ENCODE measurements around the gene IGSF6. TPM values are rescaled to one million over a fixed set of nuclear protein-coding genes. Genes with fewer than 3 reads are reported as not detected.

IGSF6 gene
- total RNA-seq, 1 experiment from 2014 or later, result not detected

DNA sequence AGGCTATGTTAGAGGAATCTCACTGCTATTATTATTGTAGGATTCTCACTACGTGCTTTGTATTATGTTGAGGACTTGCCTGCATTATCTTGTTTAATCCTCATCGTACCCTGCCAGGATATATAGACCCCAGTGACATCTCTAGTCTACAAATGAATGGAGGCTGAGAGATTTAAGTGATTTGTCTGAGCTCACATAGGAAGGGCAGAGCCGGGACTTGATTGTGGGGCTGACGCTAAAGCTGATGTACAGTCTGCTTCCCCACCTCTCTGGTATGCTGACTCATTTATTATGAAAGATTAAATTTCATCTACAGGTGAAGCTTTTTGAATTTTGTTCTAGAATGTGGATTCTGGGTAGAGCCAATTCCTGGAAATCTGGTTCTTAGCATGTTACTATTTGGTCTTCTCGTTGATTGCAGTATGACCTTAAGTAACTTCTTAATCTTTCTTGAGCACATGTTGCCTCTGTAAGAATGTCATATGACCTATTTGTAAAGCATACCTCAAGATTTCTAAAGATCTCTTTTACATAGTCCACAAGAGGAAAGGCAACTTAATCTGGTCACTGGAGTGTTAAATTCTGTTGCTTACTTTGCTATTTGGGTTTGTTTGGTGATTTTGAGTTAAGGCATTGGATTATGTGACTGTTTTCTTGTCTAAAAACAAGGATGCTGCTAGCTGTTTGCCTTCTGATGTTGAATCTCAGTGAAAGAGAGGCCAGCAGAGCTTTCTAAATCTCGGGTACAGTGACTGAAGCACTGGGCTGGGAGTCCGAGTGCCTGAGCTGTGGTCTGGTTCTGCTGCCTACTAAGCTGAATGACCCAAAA lies 40.6 kb downstream of the IGSF6 start:
- H3K27me3 ChIP-seq (ENCODE audit: insufficient read depth, low read length), result no peaks in the 10 kb centered on the region
- H4K8ac ChIP-seq (replicated peaks; ENCODE audit: insufficient read length, low read depth, low read length), result no peak overlapping the region
- no peak overlapping the region for H3K9ac ChIP-seq (ENCODE audit: extremely low read depth, insufficient read length, low read length)
- H3K9me3 ChIP-seq (ENCODE audit: control insufficient read depth, low read depth, low read length), result no peaks in the 10 kb centered on the region
- peaks cover 22% of the 10 kb centered on the region; the same call in 1 of the 2 replicates for H3K79me2 ChIP-seq (ENCODE audit: insufficient read depth, low read length)
- peaks cover 4 to 15% (median 10%) of the 10 kb centered on the region in 3 experiments; a peak in 6 of 7 replicates for H3K36me3 Mint-ChIP-seq (ENCODE audit: insufficient read depth in 1 of 3, low read depth in 3 of 3)
- H4K5ac ChIP-seq (ENCODE audit: insufficient read length, low read depth, low read length), result no peak overlapping the region
- no peak overlapping the region for H2BK5ac ChIP-seq (ENCODE audit: insufficient read length, low read length)
- H3K79me1 ChIP-seq (ENCODE audit: insufficient read depth, low read depth, low read length, poor library complexity, severe bottlenecking), result peaks cover 18% of the 10 kb centered on the region
- no peak overlapping the region for H3K27ac ChIP-seq (ENCODE audit: insufficient read length, low read depth, low read length)
- H3K4ac ChIP-seq (ENCODE audit: low read depth, low read length), result no peak overlapping the region
- H3K14ac ChIP-seq (ENCODE audit: insufficient read depth, low read length), result no peak overlapping the region
- no peak overlapping the region for H2AFZ ChIP-seq (ENCODE audit: low read length)
- no peak overlapping the region for H2BK20ac ChIP-seq (ENCODE audit: low read depth, low read length, poor library complexity, severe bottlenecking)
- no peak overlapping the region for H3K23ac ChIP-seq (ENCODE audit: insufficient read length, low read depth, low read length)
- H3K23me2 ChIP-seq (ENCODE audit: insufficient read length, low read depth, low read length, poor library complexity, severe bottlenecking), result no peaks in the 10 kb centered on the region
- no peak overlapping the region for H3K4me2 ChIP-seq (ENCODE audit: insufficient read depth, insufficient read length, low read length)
- peaks cover 51 to 56% of the 10 kb centered on the region in 2 experiments for H3K4me1 Mint-ChIP-seq
- H3K4me3 Mint-ChIP-seq, result peak overlapping the region in 1 of 2 experiments; percentile 48; a peak in 1 of 5 replicates
- TF ChIP-seq, protein P1, sequence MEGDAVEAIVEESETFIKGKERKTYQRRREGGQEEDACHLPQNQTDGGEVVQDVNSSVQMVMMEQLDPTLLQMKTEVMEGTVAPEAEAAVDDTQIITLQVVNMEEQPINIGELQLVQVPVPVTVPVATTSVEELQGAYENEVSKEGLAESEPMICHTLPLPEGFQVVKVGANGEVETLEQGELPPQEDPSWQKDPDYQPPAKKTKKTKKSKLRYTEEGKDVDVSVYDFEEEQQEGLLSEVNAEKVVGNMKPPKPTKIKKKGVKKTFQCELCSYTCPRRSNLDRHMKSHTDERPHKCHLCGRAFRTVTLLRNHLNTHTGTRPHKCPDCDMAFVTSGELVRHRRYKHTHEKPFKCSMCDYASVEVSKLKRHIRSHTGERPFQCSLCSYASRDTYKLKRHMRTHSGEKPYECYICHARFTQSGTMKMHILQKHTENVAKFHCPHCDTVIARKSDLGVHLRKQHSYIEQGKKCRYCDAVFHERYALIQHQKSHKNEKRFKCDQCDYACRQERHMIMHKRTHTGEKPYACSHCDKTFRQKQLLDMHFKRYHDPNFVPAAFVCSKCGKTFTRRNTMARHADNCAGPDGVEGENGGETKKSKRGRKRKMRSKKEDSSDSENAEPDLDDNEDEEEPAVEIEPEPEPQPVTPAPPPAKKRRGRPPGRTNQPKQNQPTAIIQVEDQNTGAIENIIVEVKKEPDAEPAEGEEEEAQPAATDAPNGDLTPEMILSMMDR (conservative IDR thresholded peaks at IDR 0.05), result no peak
- H3K18ac ChIP-seq (ENCODE audit: insufficient read length, low read depth, low read length), result no peak overlapping the region
- no peak overlapping the region for H3K56ac ChIP-seq (ENCODE audit: insufficient read length, low read depth, low read length)
- no CpG with 5 or more reads among the region's 7 CpGs for WGBS (ENCODE audit: extremely low coverage, insufficient read length, low lambda C conversion rate)
- H3T11ph ChIP-seq (ENCODE audit: low read length), result no peak overlapping the region
- H4K91ac ChIP-seq (ENCODE audit: insufficient read length, low read depth, low read length), result no peak overlapping the region
- H3K9me3 Mint-ChIP-seq, result no peaks in the 10 kb centered on the region
- H4K20me1 ChIP-seq (ENCODE audit: control insufficient read depth, insufficient read depth, insufficient read length), result no peaks in the 10 kb centered on the region
- no peak overlapping the region for H2BK12ac ChIP-seq (ENCODE audit: insufficient read length, low read depth, low read length)
- peak overlapping the region; percentile 1 to 91 (median 75); a peak in 4 of 7 replicates for H3K27ac Mint-ChIP-seq
- DNase-seq, result no peak
- no peak overlapping the region for H2BK15ac ChIP-seq (ENCODE audit: low read depth, low read length)
- H3K27me3 Mint-ChIP-seq (ENCODE audit: low read depth), result no peaks in the 10 kb centered on the region
- no peak overlapping the region for H2BK120ac ChIP-seq (ENCODE audit: low read depth, low read length, poor library complexity, severe bottlenecking)
- no peak overlapping the region for H2AK5ac ChIP-seq (ENCODE audit: insufficient read length, low read length)
- H3K4me1 ChIP-seq (ENCODE audit: insufficient read depth, low read length), result peaks cover 14% of the 10 kb centered on the region
